ENCODE measurements around the gene RBM41. TPM values are rescaled to one million over a fixed set of nuclear protein-coding genes. Genes with fewer than 3 reads are reported as not detected.

RBM41 gene
- polyA plus RNA-seq, 1 experiment = 9.6 TPM

DNA sequence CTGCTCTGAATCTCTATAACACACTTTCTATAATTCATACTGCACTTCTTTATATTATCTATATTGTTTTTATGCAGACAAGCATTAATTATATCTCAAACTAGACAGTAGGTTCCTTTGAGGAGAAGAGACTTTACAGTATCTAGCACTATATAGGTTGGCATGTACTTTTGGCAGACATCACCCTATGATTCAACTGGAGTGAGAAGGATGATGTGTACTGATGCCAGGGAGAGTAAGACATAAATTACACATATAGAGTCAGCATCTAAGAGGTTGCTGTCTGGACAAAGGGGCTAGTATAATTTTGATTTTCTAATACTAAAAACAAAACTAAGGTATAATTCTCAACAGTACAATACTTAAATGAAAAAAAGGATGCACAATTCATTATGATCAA, 5.1 kb upstream of the RBM41 start:
- Histone ChIP-seq H3K27ac (ENCODE audit: low read depth, low read length) (no peak overlapping the region), H3K27me3 (ENCODE audit: control insufficient read depth, insufficient read depth, low read length) (no peaks in the 10 kb centered on the region), H3K9me3 (ENCODE audit: control insufficient read depth, insufficient read depth, low read length) (no peaks in the 10 kb centered on the region), H3K4me3 (ENCODE audit: low read depth, low read length) (no peak overlapping the region)
- DNase-seq (ENCODE audit: low read depth, low spot score) = no peak
- ChIA-PET CTCF (no interaction called here), POLR2A (no interaction called here)
- TF ChIP-seq, protein P1, sequence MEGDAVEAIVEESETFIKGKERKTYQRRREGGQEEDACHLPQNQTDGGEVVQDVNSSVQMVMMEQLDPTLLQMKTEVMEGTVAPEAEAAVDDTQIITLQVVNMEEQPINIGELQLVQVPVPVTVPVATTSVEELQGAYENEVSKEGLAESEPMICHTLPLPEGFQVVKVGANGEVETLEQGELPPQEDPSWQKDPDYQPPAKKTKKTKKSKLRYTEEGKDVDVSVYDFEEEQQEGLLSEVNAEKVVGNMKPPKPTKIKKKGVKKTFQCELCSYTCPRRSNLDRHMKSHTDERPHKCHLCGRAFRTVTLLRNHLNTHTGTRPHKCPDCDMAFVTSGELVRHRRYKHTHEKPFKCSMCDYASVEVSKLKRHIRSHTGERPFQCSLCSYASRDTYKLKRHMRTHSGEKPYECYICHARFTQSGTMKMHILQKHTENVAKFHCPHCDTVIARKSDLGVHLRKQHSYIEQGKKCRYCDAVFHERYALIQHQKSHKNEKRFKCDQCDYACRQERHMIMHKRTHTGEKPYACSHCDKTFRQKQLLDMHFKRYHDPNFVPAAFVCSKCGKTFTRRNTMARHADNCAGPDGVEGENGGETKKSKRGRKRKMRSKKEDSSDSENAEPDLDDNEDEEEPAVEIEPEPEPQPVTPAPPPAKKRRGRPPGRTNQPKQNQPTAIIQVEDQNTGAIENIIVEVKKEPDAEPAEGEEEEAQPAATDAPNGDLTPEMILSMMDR (IDR thresholded peaks at IDR 0.05; ENCODE audit: low read depth, low read length) = no peak

GRCh38 chrX:107119283-107119682, 661 bp upstream of the RBM41 start:
- ChIA-PET CTCF (interaction anchor here (0.8 kb wide), 1 partner anchor 225 kb away, joined by 3 read pairs; no protein-coding TSS in a partner anchor), POLR2A (no interaction called here)
- TF ChIP-seq, protein P1 (IDR thresholded peaks at IDR 0.05; ENCODE audit: low read depth, low read length) = no peak
- Histone ChIP-seq H3K4me3 (ENCODE audit: low read depth, low read length) (no peak overlapping the region), H3K9me3 (ENCODE audit: control insufficient read depth, insufficient read depth, low read length) (no peaks in the 10 kb centered on the region), H3K27me3 (ENCODE audit: control insufficient read depth, insufficient read depth, low read length) (no peaks in the 10 kb centered on the region), H3K27ac (ENCODE audit: low read depth, low read length) (no peak overlapping the region)
- no peak for DNase-seq (ENCODE audit: low read depth, low spot score)

DNA sequence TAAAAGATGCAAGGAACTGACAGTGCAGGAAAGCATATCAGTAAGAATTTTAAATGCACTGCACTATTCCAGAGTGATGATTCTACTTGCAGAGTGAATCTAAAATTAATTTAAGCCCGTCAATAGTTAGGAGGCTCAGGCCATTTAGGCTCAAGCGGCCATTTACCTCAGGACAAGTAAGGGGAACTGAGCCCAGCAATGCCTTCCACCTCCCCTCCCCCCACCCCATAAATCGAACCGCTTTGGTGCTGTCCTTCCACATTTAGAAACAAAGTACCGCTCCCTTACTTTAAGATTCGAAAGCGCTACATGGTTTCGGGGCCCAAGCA, 665 bp downstream of the RBM41 start:
- Histone ChIP-seq H3K9me3 (ENCODE audit: control insufficient read depth, insufficient read depth, low read length) (no peaks in the 10 kb centered on the region), H3K27ac (ENCODE audit: low read depth, low read length) (no peak overlapping the region), H3K4me3 (ENCODE audit: low read depth, low read length) (peak overlapping the region; percentile 65), H3K27me3 (ENCODE audit: control insufficient read depth, insufficient read depth, low read length) (no peaks in the 10 kb centered on the region)
- ChIA-PET POLR2A (no interaction called here), CTCF (no interaction called here)
- DNase-seq (ENCODE audit: low read depth, low spot score) = no peak
- TF ChIP-seq, protein P1 (IDR thresholded peaks at IDR 0.05; ENCODE audit: low read depth, low read length) = no peak

GRCh38 chrX:107107459-107107858, 11.2 kb downstream of the RBM41 start:
- ChIA-PET CTCF (no interaction called here), POLR2A (no interaction called here)
- DNase-seq (ENCODE audit: low read depth, low spot score) = no peak
- no peak overlapping the region for H3K4me3 ChIP-seq (ENCODE audit: low read depth, low read length)
- no peak overlapping the region for H3K27ac ChIP-seq (ENCODE audit: low read depth, low read length)
- H3K9me3 ChIP-seq (ENCODE audit: control insufficient read depth, insufficient read depth, low read length) = no peaks in the 10 kb centered on the region
- H3K27me3 ChIP-seq (ENCODE audit: control insufficient read depth, insufficient read depth, low read length) = no peaks in the 10 kb centered on the region
- TF ChIP-seq, protein P1 (IDR thresholded peaks at IDR 0.05; ENCODE audit: low read depth, low read length) = no peak

DNA sequence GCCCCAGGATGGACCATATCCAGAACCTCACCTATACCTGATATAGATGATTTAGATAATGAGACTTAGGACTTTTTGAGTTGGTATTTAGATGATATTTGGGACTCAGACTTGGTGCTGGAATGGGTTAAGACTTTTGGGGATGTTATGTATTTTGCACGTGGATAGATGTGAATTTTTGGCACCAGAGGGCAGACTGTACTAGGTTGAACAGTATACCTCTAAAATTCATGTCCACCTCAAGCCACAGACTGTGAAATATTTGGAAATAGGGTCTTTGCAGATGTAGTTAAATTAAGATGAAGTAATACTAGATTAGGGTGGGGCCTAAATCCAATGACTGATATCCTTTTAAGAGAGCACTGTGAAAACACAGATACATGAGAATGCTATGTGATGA, 15.6 kb downstream of the RBM41 start:
- DNase-seq (ENCODE audit: low read depth, low spot score) = no peak
- H3K4me3 ChIP-seq (ENCODE audit: low read depth, low read length) = no peak overlapping the region
- TF ChIP-seq, protein P1 (IDR thresholded peaks at IDR 0.05; ENCODE audit: low read depth, low read length) = no peak
- H3K27ac ChIP-seq (ENCODE audit: low read depth, low read length) = no peak overlapping the region
- no peaks in the 10 kb centered on the region for H3K27me3 ChIP-seq (ENCODE audit: control insufficient read depth, insufficient read depth, low read length)
- POLR2A ChIA-PET = no interaction called here
- CTCF ChIA-PET = interaction anchor here (0.6 kb wide), 1 partner anchor 100 kb away, joined by 3 read pairs; no protein-coding TSS in a partner anchor
- H3K9me3 ChIP-seq (ENCODE audit: control insufficient read depth, insufficient read depth, low read length) = no peaks in the 10 kb centered on the region
